Thyroid gland (tissue), 4 donors: ENCODE results near the gene RPS21. TPM values are rescaled to one million over a fixed set of nuclear protein-coding genes. Genes with fewer than 3 reads are reported as not detected.

Experiments
- DNase-seq, 2 donors: peaks; one replicate each; pipeline ENCODE4 v3.0.0-alpha.2; 2019
- H3K27ac ChIP-seq, 3 donors: fragments of 200-600 bp; sonication (generic); 1 replicate in 2 of 3; 2 replicates in 1 of 3; pipeline ENCODE4 v1.5.1; 2016 to 2019; ENCODE audit warnings: mild to moderate bottlenecking in 1 of 3, moderate library complexity in 1 of 3
- H3K27me3 ChIP-seq: fragments of 200-600 bp; sonication (generic); one replicate; pipeline ENCODE4 v1.5.1; 2019
- H3K36me3 ChIP-seq, 2 donors: fragments of 200-600 bp; sonication (generic); one replicate each; pipeline ENCODE4 v1.5.1; 2016 to 2019
- H3K4me1 ChIP-seq, 2 donors: fragments of 200-600 bp; sonication (generic); one replicate each; pipeline ENCODE4 v1.5.1; 2017 to 2019
- H3K4me3 ChIP-seq, 3 donors: fragments of 200-600 bp; sonication (generic); replicated peaks in 1 of 3; 1 replicate in 2 of 3; 2 replicates in 1 of 3; pipeline ENCODE4 v1.5.1; 2016; ENCODE audit warnings: mild to moderate bottlenecking in 1 of 3
- H3K9me3 ChIP-seq: fragments of 200-600 bp; sonication (generic); one replicate; pipeline ENCODE4 v1.5.1; 2017
- CTCF ChIP-seq, 6 experiments: fragments of 200-600 bp in 3 of 6; fragments of 450-650 bp in 3 of 6; sonication (generic) in 3 of 6; IDR thresholded peaks; one replicate each; pipeline ENCODE4 v1.5.1; 2016 to 2019; ENCODE audit warnings: antibody characterized with exemption in 6 of 6, mild to moderate bottlenecking in 2 of 6, inconsistent platforms in 1 of 6, moderate library complexity in 1 of 6
- POLR2A ChIP-seq, 2 donors: fragments of 450-650 bp; IDR thresholded peaks; one replicate each; pipeline ENCODE4 v1.6.1; 2017; ENCODE audit warnings: antibody characterized with exemption in 2 of 2, mild to moderate bottlenecking in 2 of 2, moderate library complexity in 1 of 2
- WGBS, 2 donors: methylation state at CpG; one replicate each; pipeline ENCODE4 v1.1.5; 2017; 5-methylcytosine and 5-hydroxymethylcytosine counted together
- intact Hi-C: fragments of 100-400 bp; cut with DNase I; formaldehyde crosslinking; loops from one replicate; pipeline ENCODE4 v1.15.1; 2023
- total RNA-seq, 4 donors: library from RNA; depleted of rRNA; stranded (reverse); fragments of >200 nt; gene quantifications; one replicate each; pipeline ENCODE4 v1.2.3, GENCODE V29; 2016

The RPS21 gene
- total RNA-seq, 4 donors from 2014 or later, result 1,818 to 3,649 (median 2,349) TPM

GRCh38 chr20:62430311-62430853, 43.5 kb downstream of the RPS21 start:
- intact Hi-C loops, result no loop called here
- no peak overlapping the region for H3K27ac ChIP-seq
- DNase-seq, result no peak

GRCh38 chr20:62430866-62431447, 44.1 kb downstream of the RPS21 start:
- H3K27ac ChIP-seq, result no peak overlapping the region
- no peak for TF ChIP-seq CTCF (IDR thresholded peaks at IDR 0.05)
- TF ChIP-seq POLR2A (IDR thresholded peaks at IDR 0.05), result no peak
- no peaks in the 10 kb centered on the region for H3K9me3 ChIP-seq
- no peak overlapping the region for H3K4me3 ChIP-seq
- intact Hi-C loops, result no loop called here
- 67 to 79% methylated on average over 23 of the region's 23 CpGs for WGBS, 2 donors
- H3K4me1 ChIP-seq, result peaks cover 22 to 42% of the 10 kb centered on the region in 2 donors
- H3K36me3 ChIP-seq, result no peaks in the 10 kb centered on the region
- no peak for DNase-seq
- no peaks in the 10 kb centered on the region for H3K27me3 ChIP-seq

More at GRCh38 chr20:62430311-62430853, 43.5 kb downstream of the RPS21 start:
- TF ChIP-seq POLR2A (IDR thresholded peaks at IDR 0.05), result no peak
- TF ChIP-seq CTCF (IDR thresholded peaks at IDR 0.05), result no peak
- no peaks in the 10 kb centered on the region for H3K36me3 ChIP-seq
- H3K4me1 ChIP-seq, result peaks cover 25 to 43% of the 10 kb centered on the region in 2 donors
- WGBS, 2 donors, result 85 to 95% methylated on average over 5 to 7 of the region's 10 CpGs
- no peak overlapping the region for H3K4me3 ChIP-seq
- H3K27me3 ChIP-seq, result no peaks in the 10 kb centered on the region
- no peaks in the 10 kb centered on the region for H3K9me3 ChIP-seq

GRCh38 chr20:62433658-62434497, 47.0 kb downstream of the RPS21 start:
- TF ChIP-seq POLR2A (IDR thresholded peaks at IDR 0.05), result no peak
- TF ChIP-seq CTCF (IDR thresholded peaks at IDR 0.05), result no peak
- DNase-seq, result no peak
- H3K36me3 ChIP-seq, result no peaks in the 10 kb centered on the region
- no peak overlapping the region for H3K27ac ChIP-seq
- peaks cover 14 to 41% of the 10 kb centered on the region in 2 donors for H3K4me1 ChIP-seq
- H3K27me3 ChIP-seq, result no peaks in the 10 kb centered on the region
- WGBS, 2 donors, result 64 to 74% methylated on average over 29 to 32 of the region's 32 CpGs
- intact Hi-C loops, result no loop called here
- H3K9me3 ChIP-seq, result no peaks in the 10 kb centered on the region
- H3K4me3 ChIP-seq, result no peak overlapping the region

GRCh38 chr20:62436692-62437091, 49.8 kb downstream of the RPS21 start:
- H3K9me3 ChIP-seq, result no peaks in the 10 kb centered on the region
- no peak for DNase-seq
- WGBS, 2 donors, result 91 to 96% methylated on average over 3 of the region's 3 CpGs
- H3K36me3 ChIP-seq, result no peaks in the 10 kb centered on the region
- H3K27ac ChIP-seq, result peak overlapping the region in 1 of 3 donors; percentile 84
- no peak for TF ChIP-seq POLR2A (IDR thresholded peaks at IDR 0.05)
- TF ChIP-seq CTCF (IDR thresholded peaks at IDR 0.05), result no peak
- no peak overlapping the region for H3K4me3 ChIP-seq
- H3K4me1 ChIP-seq, result peaks cover 14 to 50% of the 10 kb centered on the region in 2 donors
- intact Hi-C loops, result no loop called here
- H3K27me3 ChIP-seq, result no peaks in the 10 kb centered on the region

- 82 to 87% methylated on average over 11 to 12 of the region's 12 CpGs for WGBS, 2 donors
- H3K9me3 ChIP-seq, result no peaks in the 10 kb centered on the region
- no peaks in the 10 kb centered on the region for H3K36me3 ChIP-seq
- peak overlapping the region; percentile 65 to 84 (median 65) for H3K27ac ChIP-seq
- intact Hi-C loops, result no loop called here
- TF ChIP-seq POLR2A (IDR thresholded peaks at IDR 0.05) (no peak), CTCF (IDR thresholded peaks at IDR 0.05) (no peak)
- no peak overlapping the region for H3K4me3 ChIP-seq
- no peak for DNase-seq
- H3K4me1 ChIP-seq, result peaks cover 14 to 50% of the 10 kb centered on the region in 2 donors
- no peaks in the 10 kb centered on the region for H3K27me3 ChIP-seq
These were observed 50.6 kb downstream of the RPS21 start for GRCh38 chr20:62437496-62437895.
